HG03064 (cell line): Measurements from ENCODE around the gene OCA2.
"Not testable (repeated sequence)": the region's sequence is repeated elsewhere in the genome, so short reads cannot be mapped to it uniquely, and the experiment has no call there.

Experiments used
- ATAC-seq: cut with Tn5 transposase; IDR thresholded peaks from one replicate; pipeline ENCODE4 v1.9.1; 2021; ENCODE audit warnings: low read depth; ENCODE audit not compliant: unreplicated experiment

Gene OCA2

GRCh38 chr15:28121577-28121976 is 22.5 kb upstream of the OCA2 start:
- not testable (repeated sequence) for ATAC-seq

- ATAC-seq = no peak
Measured at GRCh38 chr15:28120359-28120640, 21.2 kb upstream of the OCA2 start.

- no peak for ATAC-seq
Measured at GRCh38 chr15:28118531-28118930, 19.4 kb upstream of the OCA2 start.

GRCh38 chr15:28118083-28118482 is 19.0 kb upstream of the OCA2 start:
- ATAC-seq = no peak

- ATAC-seq = no peak
Measured at GRCh38 chr15:28117432-28117990, 18.4 kb upstream of the OCA2 start.

- ATAC-seq = no peak
Measured at GRCh38 chr15:28116521-28117431, 17.7 kb upstream of the OCA2 start.

- no peak for ATAC-seq
Measured at GRCh38 chr15:28115871-28116270, 16.8 kb upstream of the OCA2 start.

GRCh38 chr15:28114721-28115622 is 15.9 kb upstream of the OCA2 start:
- no peak for ATAC-seq

- ATAC-seq = no peak
Measured at GRCh38 chr15:28114114-28114455, 15.0 kb upstream of the OCA2 start.

- no peak for ATAC-seq
Measured at GRCh38 chr15:28113394-28114113, 14.4 kb upstream of the OCA2 start.

GRCh38 chr15:28112962-28113361 is 13.8 kb upstream of the OCA2 start:
- ATAC-seq = no peak

GRCh38 chr15:28112101-28112760 is 13.1 kb upstream of the OCA2 start:
- no peak for ATAC-seq

GRCh38 chr15:28111543-28111942 is 12.4 kb upstream of the OCA2 start:
- ATAC-seq = no peak

GRCh38 chr15:28110481-28110881 is 11.4 kb upstream of the OCA2 start:
- ATAC-seq = no peak

- no peak for ATAC-seq
Measured at GRCh38 chr15:28109626-28110455, 10.7 kb upstream of the OCA2 start.

GRCh38 chr15:28107904-28108275 is 8.8 kb upstream of the OCA2 start:
- ATAC-seq = no peak

GRCh38 chr15:28107111-28107903 is 8.2 kb upstream of the OCA2 start:
- no peak for ATAC-seq

- ATAC-seq = no peak
Measured at GRCh38 chr15:28106294-28107110, 7.4 kb upstream of the OCA2 start.
